SIG-M5 treated with dmso at 0.1 percent for 504 hours (cell line): ENCODE results near the gene CACNA1B.
"Not testable (repeated sequence)": the region's sequence is repeated elsewhere in the genome, so short reads cannot be mapped to it uniquely, and the experiment has no call there.

ENCODE experiments used
- DNase-seq: peaks from one replicate; lab custom pipeline; 2025; ENCODE audit not compliant: unreplicated experiment; lab: John Stamatoyannopoulos, UW

The CACNA1B gene

DNA sequence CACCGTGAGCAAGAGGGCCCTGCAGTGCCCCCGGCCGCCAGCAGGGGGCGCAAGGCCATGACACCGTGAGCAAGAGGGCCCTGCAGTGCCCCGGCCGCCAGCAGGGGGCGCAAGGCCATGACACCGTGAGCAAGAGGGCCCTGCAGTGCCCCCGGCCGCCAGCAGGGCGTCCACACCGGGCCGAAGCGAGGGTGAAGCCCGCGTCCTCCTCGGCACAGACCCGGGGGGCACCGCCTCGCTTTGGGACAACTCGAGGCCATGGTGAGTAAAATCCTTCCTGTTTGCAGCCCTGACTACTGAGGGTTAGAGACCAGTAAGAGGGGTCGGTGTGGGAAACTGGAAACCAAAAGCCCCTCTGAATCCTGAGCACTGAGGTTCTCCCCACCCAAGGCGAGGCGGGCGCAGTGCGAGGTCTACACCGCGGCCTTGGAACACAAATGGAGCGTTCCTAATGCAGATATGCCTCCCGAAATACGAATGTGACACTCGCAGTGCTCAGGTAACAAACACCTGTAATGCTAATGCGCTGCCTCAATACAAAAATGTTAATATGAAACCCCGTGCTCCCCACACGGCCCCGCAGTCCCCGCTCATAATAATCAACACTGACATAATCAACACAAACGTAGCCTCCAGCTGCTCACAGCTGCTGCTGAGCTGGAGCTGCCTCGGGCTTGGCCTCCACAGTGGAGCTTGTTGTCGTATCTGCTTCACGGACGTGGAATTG lies 249.4 kb downstream of the CACNA1B start:
- DNase-seq = not testable (repeated sequence)

DNA sequence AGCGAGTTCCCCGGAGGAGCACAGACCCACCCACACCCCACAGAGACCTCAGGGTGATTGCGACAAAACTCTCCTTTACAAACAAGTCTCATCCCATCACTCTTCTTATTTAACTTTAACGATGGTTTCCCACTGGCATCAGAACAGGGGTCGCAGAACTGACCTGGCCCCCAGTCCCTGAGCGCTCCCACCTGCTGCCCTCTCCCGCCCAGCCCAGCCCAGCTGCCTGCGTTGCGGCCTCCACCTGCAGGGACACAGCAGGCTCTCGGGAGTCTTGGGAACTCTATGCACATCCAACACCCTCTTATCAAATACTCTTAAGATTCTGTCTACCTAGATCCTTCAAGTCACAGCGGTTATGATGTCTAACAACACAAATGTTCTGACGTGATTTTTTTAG lies 250.4 kb downstream of the CACNA1B start:
- DNase-seq = not testable (repeated sequence)

DNA sequence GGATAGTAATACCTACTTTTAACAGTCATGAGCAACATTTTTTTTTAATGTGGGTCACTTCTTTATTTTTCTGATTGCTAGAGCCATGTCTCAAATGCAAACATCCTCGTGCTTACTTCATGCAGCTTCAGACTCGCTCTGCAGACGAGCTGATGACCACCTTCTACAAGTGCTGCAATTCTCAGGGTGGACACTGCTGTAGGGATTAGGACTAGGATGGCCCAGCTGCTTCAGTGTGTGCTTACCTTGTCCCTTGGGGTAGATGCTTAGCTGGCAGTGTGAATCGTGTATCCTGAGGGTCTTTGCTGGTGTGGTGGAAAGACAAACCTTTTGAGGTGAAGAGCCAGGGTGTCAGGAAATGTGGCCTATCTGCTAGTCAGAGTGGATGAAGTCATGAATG lies 251.7 kb downstream of the CACNA1B start:
- not testable (repeated sequence) for DNase-seq

DNA sequence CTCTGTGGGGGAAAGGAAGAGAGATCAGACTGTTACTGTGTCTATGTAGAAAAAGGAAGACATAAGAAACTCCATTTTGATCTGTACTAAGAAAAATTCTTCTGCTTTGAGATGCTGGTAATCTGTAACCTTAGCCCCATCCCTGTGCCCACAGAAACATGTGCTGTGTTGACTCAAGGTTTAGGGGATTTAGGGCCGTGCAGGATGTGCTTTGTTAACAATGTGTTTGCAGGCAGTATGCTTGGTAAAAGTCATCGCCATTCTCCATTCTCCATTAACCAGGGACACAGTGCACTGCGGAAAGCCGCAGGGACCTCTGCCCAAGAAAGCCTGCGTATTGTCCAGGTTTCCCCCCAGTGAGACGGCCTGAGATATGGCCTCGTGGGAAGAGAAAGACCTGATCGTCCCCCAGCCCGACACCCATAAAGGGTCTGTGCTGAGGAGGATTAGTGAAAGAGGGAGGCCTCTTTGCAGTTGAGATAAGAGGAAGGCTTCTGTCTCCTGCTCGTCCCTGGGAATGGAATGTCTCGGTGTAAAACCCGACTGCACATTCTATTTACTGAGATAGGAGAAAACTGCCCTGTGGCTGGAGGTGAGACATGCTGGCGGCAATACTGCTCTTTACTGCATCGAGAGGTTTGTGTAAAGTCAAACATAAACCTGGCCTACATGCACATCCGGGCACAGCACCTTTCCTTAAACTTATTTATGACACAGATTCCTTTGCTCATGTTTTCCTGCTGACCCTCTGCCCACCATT lies 255.5 kb downstream of the CACNA1B start:
- not testable (repeated sequence) for DNase-seq

GRCh38 chr9:138134581-138134980 lies 257.0 kb downstream of the CACNA1B start:
- not testable (repeated sequence) for DNase-seq

- not testable (repeated sequence) for DNase-seq
These were observed 261.5 kb downstream of the CACNA1B start for GRCh38 chr9:138139096-138139495.

- DNase-seq = not testable (repeated sequence)
These were observed 263.4 kb downstream of the CACNA1B start for GRCh38 chr9:138140980-138141379.

DNA sequence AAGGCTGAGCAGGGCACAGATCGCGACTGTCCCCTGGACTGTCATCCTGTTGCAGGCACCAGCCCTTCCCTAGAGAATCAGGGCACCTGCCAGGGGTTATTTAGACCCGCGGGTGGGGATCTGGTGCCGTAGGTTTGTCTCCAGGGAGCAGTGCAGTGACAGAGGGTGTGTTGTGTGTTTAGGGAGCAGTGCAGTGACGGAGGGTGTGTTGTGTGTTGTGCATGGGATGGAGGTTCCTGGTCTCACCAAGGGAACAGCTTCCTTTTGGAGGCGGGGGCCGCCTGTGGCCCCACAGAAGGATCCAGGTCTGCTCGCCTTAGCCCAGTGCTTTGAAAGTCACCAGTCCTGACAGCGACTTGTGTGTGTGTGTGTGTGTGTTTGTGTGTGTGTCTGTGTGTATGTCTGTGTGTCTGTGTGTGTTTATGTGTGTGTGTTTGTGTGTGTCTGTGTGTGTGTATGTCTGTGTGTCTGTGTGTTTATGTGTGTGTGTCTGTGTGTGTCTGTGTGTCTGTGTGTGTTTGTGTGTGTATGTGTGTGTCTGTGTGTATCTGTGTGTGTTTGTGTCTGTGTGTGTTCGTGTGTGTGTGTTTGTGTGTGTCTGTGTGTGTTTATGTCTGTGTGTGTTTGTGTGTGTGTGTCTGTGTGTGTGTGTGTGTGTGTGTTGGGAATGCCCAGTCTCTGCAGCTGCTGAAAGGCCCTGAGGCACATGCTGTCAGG lies 265.1 kb downstream of the CACNA1B start:
- not testable (repeated sequence) for DNase-seq

DNA sequence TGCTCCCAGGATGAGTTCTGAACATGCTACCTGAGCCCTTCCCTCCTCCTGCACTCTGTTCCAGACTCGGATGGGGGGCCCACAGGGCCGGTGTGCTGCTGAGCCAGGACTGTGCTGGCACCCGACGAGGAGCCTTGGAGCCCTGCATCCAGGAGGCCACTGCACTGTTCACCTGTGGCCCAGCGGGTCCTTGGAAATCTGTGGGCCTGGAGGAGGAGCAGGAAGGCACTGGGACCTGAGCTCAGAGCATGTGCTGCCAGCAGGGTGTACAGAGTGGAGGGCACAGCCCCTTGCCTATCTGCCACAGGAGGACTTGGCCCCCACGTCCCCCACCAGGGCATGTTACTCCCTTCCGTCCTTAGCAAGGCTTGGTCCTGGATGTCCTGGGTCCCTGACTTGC lies 265.9 kb downstream of the CACNA1B start:
- not testable (repeated sequence) for DNase-seq

DNA sequence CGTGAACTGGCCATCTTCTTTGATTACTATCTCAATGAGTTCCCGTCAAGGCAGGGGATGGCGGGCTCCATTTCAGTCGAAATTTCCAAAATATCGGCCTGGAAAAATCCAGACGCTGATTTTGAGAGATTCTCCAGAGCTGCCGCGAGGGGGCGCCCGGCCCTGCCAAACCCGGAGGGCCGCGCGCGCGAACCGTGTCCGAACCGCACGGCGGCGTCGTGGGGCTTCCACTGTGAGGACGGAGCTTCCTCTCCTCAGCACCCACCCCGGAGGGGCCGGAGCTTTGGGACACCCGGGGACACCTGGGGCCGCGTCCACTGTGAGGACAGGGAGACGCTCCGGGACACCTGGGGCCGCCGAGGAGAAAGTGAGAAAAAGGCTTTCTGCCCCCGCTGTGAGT lies 270.0 kb downstream of the CACNA1B start:
- DNase-seq = not testable (repeated sequence)

GRCh38 chr9:138149672-138150656 lies 272.4 kb downstream of the CACNA1B start:
- DNase-seq = not testable (repeated sequence)

DNA sequence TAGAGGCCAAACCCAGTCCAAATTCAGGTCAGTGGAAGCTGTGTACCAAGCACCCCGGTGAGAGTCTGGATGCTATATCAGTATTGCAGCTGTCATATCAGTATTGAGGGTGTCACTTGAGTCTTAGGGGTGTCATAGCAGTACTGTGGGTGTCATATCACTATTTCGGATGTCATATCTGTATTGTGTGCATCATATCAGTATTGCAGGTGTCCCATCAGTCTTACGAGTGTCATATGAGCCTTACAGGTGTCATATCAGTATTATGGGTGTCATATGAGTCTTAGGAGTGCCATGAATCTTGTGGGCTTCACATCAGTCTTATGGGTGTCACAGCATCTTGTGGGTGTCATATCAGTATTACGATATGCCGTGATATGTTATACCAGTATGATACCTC lies 278.2 kb downstream of the CACNA1B start:
- DNase-seq = not testable (repeated sequence)

GRCh38 chr9:138166793-138167192 lies 289.2 kb downstream of the CACNA1B start:
- DNase-seq = not testable (repeated sequence)
